HUDEP-2 (cell line): ENCODE data around the gene PIGX.

Source experiments
- DNase-seq, 76 experiments: peaks; one replicate each; lab custom pipeline; 2025; ENCODE audit not compliant: unreplicated experiment in 76 of 76; lab: John Stamatoyannopoulos, UW

The PIGX gene

DNA sequence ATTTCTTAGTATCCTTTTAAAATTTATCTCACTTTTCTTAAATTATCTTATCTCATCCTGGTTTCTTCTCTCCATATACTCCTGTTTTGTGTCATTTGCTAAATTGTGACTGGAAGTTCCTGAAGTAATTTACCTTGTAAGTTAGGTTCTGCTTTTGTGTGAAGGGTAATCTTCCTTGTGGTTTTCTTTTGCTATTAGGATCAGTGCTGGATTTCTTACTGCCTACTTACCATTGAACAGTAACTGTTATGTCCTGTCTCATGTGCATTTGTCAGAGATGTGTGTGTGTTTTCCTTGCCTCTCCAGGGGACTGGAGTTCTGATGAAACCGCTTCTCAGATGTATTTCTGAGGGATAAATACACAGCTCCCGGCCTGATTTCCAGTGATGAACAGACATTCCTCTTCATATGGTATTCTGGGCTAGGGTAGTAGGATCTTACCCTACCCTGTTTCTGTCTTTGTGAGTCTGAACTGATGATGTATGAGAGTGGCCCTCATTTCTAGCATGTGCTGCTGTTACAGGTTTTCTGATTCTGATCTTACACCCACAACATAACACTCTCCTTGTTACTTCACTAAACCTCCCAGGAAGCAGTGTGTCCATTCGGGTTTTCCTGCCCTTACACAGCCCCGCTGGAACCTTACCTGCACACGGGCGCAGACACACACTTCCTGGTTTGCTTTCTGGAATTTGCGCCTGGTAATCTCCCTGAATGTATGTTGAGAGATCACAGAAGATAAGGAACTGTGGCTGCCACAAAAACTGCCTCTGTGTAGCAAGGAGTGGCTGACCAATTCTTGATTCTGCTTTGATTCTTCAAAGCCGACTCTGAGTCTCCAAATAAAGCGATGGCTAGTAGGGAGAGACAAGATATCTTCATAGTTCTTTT, 42.2 kb downstream of the PIGX start:
- peak in 2 of 76 experiments; percentile 7 to 18 for DNase-seq

DNA sequence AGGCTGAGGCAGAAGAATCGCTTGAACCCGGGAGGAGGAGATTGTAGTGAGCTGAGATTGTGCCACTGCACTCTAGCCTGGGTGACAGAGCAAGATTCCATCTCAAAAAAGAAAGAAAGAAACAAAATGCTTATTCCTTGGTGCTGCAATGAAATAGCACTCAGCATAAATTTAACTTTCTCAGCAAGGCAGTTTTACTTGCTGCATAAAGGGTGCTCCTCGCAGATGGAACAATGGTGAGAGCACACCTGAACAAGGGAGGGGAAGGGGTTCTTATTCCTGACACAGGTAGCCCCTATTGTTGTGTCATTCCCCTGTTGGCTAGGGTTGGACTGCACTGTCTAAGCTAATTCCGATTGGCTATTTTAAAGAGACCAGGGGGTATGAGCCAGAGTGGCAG, 44.6 kb downstream of the PIGX start:
- DNase-seq: no peak

DNA sequence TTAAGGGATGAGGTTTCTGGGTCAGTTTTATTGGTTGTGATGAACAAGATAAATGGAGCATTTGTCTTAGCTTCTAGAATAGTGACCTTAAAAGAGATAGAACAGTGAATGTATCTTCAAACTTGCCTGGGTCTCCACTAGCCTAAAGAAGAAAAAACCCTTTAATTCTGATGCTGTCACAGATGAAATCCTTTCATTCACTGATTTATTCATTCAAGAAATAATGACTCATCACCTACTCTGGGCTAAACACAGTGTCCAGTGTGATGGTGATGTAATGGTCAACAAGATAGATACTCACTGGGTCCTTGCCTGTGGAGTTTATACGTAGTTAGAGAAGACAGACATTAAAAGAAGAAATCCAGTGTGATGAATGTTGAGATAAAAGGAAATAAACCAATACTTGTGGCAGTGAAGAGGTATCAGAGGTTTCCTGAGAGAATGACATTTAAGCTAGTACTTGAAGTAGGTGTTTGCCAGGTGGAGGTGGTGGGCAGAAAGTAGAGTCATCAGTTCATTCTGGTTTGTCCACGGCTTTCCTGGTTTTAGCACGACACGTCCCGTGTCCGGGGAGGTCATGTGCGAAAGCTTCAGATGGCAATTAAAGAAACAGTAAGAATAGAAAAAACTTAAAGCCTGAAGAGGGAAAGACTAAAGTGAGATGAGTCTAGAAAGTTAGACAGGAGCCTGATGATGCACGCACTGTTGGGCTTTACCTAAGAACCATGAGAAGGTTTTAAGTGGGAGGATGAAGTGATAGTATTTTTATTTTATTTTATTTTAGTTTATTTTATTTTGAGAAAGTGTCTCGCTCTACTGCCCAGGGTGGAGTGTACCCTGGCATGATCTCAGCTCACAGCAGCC, 45.9 kb downstream of the PIGX start:
- DNase-seq: no peak

DNA sequence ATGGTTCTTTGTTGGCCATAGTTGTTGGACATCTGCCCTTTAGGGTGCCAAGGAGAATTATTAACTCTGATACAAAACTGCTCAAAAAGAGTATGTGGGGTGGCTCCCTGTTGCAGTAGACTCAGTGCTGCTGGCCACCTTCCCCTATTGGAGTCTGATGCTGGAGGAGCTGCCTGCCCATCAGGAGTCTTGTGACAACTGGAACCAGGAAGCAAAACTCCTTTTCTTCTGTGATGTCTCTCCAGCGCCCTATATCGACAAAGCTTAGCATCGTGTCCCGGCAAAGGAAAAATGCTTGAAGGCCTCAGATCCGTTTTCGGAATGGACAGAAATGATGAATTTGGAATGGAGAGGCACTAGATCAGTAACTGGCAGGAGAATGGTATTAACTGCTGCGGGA, 51.0 kb downstream of the PIGX start:
- no peak for DNase-seq

DNA sequence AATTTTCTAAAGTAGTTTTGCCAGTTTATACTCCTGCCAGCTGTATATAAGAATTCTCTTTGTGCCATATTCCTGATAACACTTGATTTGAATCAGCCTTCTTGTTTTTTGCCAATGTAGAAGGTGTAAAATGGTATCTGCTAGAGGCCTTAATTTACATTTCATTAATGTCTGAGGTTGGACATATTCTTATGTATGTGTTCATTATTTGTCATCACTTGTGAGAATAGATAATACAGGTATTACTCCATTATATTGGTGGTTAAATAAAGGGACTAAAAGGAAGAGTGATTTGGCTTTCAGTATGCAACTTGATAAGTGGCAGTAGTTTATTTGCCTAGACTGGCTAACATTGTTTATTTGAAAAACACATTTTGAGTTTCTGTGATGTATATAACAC, 53.3 kb downstream of the PIGX start:
- no peak for DNase-seq

DNA sequence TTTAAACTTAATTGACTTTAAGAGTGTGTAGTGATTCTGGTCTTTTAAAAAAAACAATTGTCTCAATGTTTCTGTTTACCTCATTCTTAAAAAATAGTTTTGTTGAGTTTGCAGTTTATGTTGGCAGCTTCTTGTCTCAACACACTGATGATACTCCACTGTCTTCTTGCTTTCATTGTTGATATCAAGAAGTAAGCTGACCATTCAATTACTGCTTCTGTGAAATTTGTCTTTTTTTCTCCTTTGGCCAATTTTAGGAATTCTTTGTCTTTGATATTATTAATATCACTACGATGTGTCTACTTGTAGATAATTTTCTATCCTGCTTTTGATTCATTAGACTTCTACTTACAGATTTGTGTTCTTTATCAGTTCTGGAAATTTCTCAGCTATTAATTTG, 58.9 kb downstream of the PIGX start:
- no peak for DNase-seq

DNA sequence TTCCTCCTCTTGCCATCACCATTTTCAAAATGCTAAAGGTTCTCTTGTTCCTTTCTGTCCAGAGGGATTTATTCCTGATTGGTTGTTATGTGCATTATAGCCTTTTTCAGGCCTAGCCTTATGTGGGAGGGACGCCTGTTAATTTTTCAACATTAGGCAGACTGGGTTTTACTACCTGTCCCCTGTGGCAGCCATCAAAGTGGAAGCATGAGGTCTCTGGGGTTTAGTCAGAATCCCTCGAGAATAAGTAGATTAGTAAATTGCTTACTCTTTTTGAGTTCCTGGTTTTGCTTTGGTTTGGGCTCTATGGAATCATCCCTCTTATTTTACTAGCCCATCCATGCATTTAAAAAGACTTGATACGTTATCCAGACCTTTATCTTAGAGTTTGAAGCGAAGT, 59.9 kb downstream of the PIGX start:
- no peak for DNase-seq

DNA sequence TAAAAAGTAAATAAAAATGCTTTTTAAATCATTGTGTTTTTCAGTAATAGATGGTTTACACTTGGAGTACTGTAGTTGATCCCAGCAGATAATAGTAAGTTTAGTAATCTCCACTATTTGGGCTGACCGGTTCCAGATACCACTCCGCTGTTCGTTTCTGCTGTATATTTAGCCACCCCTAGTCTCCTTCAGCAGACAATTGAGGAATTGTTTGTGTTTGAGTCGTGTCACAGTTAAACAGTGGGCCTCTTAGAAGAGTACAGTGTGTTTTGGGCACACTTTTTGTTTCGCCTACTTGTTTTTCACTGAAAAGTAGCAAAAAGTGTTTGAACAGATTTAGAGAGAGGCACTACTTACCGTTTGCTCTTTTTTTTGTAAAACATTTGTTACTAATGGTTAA, 60.7 kb downstream of the PIGX start:
- DNase-seq: no peak

DNA sequence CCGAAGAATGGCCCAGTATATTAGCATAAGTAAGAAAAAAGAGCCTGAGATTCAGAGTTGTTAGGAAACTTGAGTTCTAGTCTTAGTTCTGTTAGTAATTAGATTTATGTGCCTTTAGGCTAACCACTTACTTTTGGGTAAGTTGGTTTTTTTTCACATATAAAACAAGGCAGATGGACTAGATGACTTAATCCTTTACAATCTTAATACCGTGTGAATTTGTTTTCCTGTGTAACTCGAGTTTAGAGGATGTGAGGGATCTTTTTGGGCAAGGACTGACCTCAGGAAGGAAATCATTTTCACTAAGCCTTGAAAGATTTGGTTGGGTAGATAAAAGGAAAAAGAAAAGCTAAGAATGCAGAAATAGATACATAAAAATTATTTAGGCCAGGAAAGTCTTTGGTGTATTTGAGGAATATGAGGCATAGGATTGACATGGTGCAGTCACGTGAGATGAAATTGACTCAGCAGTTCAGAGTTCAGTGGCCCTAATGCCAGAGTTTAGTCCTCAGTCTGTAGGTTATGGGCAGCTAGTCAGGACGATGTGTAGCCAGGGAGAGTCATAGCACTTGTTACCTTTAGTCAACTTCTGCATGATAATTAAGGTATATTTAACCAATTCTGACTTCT, 62.1 kb downstream of the PIGX start:
- DNase-seq: no peak

DNA sequence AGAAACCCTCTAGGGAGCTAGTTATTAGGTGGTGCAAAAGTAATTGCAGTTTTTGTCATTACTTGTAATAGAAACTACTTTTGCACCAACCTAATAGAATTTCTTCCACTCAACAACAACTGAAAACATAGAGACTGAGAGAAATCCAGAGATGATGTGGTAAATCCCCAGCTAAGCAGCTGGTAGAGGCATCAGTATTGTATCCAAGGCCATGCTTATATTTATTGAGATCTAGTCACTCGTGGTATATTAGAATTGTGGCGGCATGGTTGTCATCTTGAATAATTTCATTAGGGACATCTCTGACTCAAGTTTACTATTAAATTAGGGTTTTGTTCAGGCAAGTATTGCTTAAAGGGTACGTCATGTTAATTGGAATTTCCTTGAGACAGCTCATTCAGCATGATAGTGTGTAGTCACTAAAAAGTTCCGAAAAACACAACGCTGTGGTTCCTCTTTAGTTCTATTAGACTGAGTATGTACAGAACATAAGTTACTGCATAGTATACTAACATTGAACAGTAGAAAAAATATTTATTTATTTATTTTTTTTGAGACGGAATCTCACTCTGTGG, 62.8 kb downstream of the PIGX start:
- DNase-seq: no peak

DNA sequence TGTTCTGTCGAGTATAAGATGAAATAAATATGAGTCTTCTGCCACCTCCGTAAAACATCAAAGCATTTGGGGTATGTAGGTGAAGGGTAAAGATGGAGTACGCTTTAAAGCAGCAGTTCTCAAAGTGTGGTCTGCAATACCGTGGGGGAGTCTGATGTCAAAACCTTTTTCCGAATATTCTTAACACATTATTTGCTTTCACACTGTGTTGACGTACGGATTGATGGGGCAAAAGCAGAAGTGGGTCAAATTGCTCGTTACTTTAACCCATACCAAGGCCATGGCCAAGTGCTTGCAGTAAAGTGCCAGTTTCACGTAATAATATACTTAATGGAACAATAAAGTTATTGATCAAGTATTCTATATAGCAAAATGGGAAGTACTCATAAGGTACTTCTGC, 63.8 kb downstream of the PIGX start:
- DNase-seq: no peak

DNA sequence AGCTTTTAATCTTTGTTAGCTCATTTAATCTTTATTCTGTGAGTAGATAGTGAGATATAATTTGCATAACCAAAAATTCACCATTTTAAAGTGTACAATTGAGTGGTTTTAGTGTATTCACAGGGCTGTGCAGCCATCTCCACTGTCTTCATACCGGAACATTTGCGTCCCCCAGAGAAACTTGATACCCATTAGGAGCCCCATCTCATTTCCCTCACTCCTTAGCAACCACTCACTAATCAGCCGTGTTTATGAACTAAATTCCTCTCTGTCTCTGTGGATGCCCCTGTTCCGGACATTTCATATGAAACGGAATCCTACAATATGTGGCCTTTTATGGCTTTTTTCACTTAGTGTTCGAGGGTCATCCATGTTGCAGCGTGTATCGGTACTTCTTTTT, 65.7 kb downstream of the PIGX start:
- no peak for DNase-seq

DNA sequence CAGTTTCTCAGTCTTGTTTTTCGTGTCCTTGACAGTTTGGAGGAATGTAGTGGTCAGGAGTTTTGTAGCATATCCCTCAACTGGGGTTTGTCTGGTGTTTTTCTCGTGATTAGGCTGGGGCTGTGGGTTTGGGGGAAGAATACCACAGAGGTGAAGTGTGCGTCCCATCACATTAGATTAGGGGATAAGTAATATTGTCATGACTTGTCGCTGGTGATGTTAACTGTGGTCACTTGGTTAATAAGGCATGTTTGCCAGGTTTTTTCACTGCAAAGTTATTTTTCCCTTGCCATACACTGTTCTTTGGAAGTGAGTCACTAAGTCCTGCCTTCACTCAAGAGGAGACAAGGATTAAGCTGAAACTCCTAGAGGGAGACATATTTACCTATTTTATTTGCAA, 66.6 kb downstream of the PIGX start:
- DNase-seq: no peak

DNA sequence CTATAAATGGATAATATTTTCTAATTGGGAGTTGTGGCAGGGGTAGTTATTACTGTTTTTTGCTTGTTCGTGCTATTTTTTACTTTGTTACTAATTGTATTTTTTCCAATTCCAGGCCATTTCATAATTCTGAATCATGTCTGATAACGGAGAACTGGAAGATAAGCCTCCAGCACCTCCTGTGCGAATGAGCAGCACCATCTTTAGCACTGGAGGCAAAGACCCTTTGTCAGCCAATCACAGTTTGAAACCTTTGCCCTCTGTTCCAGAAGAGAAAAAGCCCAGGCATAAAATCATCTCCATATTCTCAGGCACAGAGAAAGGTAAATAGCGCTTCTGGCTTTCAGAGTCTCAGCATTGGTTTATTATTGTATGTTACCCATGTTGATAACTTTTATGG, 70.3 kb downstream of the PIGX start:
- DNase-seq: no peak
